ENCODE results near the gene CPPED1. TPM values are rescaled to one million over a fixed set of nuclear protein-coding genes. Genes with fewer than 3 reads are reported as not detected.

Gene CPPED1
- total and polyA plus RNA-seq, 2 of the 4 experiments (the other 2 are of a cell fraction): 5.1 to 6.5 TPM

GRCh38 chr16:12767897-12768296 is 35.8 kb downstream of the CPPED1 start:
- H3K4me3 ChIP-seq (ENCODE audit: insufficient read depth, low read depth, low read length): no peak overlapping the region
- H4K8ac ChIP-seq (ENCODE audit: low read depth in 2 of 2, low read length in 2 of 2): no peak overlapping the region
- in situ Hi-C loops (cut with MboI; ENCODE audit: low sequenced_read_pairs): no loop called here
- dilution Hi-C loops (cut with HindIII; ENCODE audit: low sequenced_read_pairs, unreplicated experiment): no loop called here
- H4K20me1 ChIP-seq (ENCODE audit: insufficient read depth, low read length): no peaks in the 10 kb centered on the region
- H4K91ac ChIP-seq (ENCODE audit: insufficient read depth, low read depth, low read length): no peak overlapping the region
- TF ChIP-seq RAD21 (IDR thresholded peaks at IDR 0.05; ENCODE audit: low read length): no peak
- no peak for TF ChIP-seq CHD1 (IDR thresholded peaks at IDR 0.05; ENCODE audit: low read depth, low read length)
- no peak for TF ChIP-seq MXI1 (IDR thresholded peaks at IDR 0.05; ENCODE audit: borderline replicate concordance, low read depth, low read length)
- TF ChIP-seq USF2 (IDR thresholded peaks at IDR 0.05; ENCODE audit: low read depth, low read length): no peak
- no peak for TF ChIP-seq CTCF (conservative IDR thresholded peaks at IDR 0.05; ENCODE audit: low read depth, low read length)
- no peak for TF ChIP-seq RFX5 (IDR thresholded peaks at IDR 0.05; ENCODE audit: low read depth, low read length)
- TF ChIP-seq CEBPB (IDR thresholded peaks at IDR 0.05; ENCODE audit: low read depth, low read length): no peak
- TF ChIP-seq NFE2L2 (IDR thresholded peaks at IDR 0.05; ENCODE audit: low read depth, low read length): no peak
- TF ChIP-seq MAZ (IDR thresholded peaks at IDR 0.05; ENCODE audit: borderline replicate concordance, low read depth, low read length): no peak
- no peak for TF ChIP-seq ELK1 (IDR thresholded peaks at IDR 0.05; ENCODE audit: borderline replicate concordance, low read depth, low read length)
- no peak for TF ChIP-seq FOS (IDR thresholded peaks at IDR 0.05; ENCODE audit: low read depth, low read length)
- TF ChIP-seq BHLHE40 (IDR thresholded peaks at IDR 0.05; ENCODE audit: low read depth, low read length): no peak
- no peak for TF ChIP-seq SMC3 (IDR thresholded peaks at IDR 0.05; ENCODE audit: low read depth, low read length)
- TF ChIP-seq MAFK (IDR thresholded peaks at IDR 0.05; ENCODE audit: low read depth, low read length): no peak
- TF ChIP-seq POLR2A (IDR thresholded peaks at IDR 0.05; ENCODE audit: low read depth, low read length): no peak
- no peak for TF ChIP-seq RCOR1 (IDR thresholded peaks at IDR 0.05; ENCODE audit: insufficient replicate concordance, low read length)
- H3K9ac ChIP-seq (ENCODE audit: low read depth, low read length): no peak overlapping the region
- H2AK5ac ChIP-seq (ENCODE audit: low read depth, low read length): no peak overlapping the region
- H3K4ac ChIP-seq (ENCODE audit: low read depth, low read length): no peak overlapping the region
- H2BK15ac ChIP-seq (ENCODE audit: low read depth, low read length): no peak overlapping the region
- H2BK20ac ChIP-seq (ENCODE audit: low read depth, low read length): no peak overlapping the region
- BruUV-seq (replicated peaks): no TSS peak
- no peaks in the 10 kb centered on the region for H3K9me3 ChIP-seq (ENCODE audit: control insufficient read depth, insufficient read depth, low read length)
- H4K5ac ChIP-seq (ENCODE audit: low read depth, low read length): no peak overlapping the region
- ATAC-seq (ENCODE audit: low read depth) (no peak), DNase-seq (no peak)
- POLR2A ChIA-PET (ENCODE audit: unreplicated experiment): no interaction called here
- no peak overlapping the region for H2BK120ac ChIP-seq (ENCODE audit: low read depth, low read length)
- no peaks in the 10 kb centered on the region for H3K79me1 ChIP-seq (ENCODE audit: low read depth in 1 of 2, low read length in 2 of 2)
- no peak overlapping the region for H2AK9ac ChIP-seq (replicated peaks; ENCODE audit: low read depth, low read length, poor library complexity)
- no peak overlapping the region for H3K27ac ChIP-seq (ENCODE audit: insufficient read depth, low read length)
- no peaks in the 10 kb centered on the region for H3K27me3 ChIP-seq (ENCODE audit: control insufficient read depth, insufficient read depth, low read length)
- H3K36me3 ChIP-seq (ENCODE audit: control insufficient read depth, insufficient read depth, low read length): no peaks in the 10 kb centered on the region
- 70% methylated on average over 2 of the region's 6 CpGs; no CpG with 5 or more reads in 1 of the 2 experiments for WGBS, 2 experiments (ENCODE audit: extremely low coverage in 2 of 2, insufficient read length in 1 of 2)
- H3K4me2 ChIP-seq (ENCODE audit: low read depth, low read length): no peak overlapping the region
- H3K4me1 ChIP-seq (ENCODE audit: control insufficient read depth, insufficient read depth, low read length): 0 out of 2 replicates have a peak, but pooled peaks cover 2% of the 10 kb centered on the region
- no peak overlapping the region for H3K14ac ChIP-seq (replicated peaks; ENCODE audit: low read depth, low read length)
- CTCF ChIA-PET: no interaction called here
- H3K23ac ChIP-seq (ENCODE audit: low read depth, low read length): no peak overlapping the region
- H2BK5ac ChIP-seq (ENCODE audit: low read depth, low read length, poor library complexity, severe bottlenecking): no peak overlapping the region
- intact Hi-C loops (cut with micrococcal nuclease): no loop called here
- no peak overlapping the region for H2AFZ ChIP-seq (replicated peaks; ENCODE audit: low read length, poor library complexity)
- H3K9me1 ChIP-seq (ENCODE audit: insufficient read depth, low read length): no peaks in the 10 kb centered on the region
- H3K56ac ChIP-seq (ENCODE audit: extremely low read depth, insufficient read depth, low read length): no peak overlapping the region
- H3K18ac ChIP-seq (ENCODE audit: low read depth, low read length): no peak overlapping the region

All from IMR-90 (cell line).